HCT116 (cell line): ENCODE results near the gene PRG2. TPM values are rescaled to one million over a fixed set of nuclear protein-coding genes. Genes with fewer than 3 reads are reported as not detected.

Experiments used
- ATAC-seq: fragments of 200-7000 bp; cut with Tn5 transposase; 2 replicates; pipeline ENCODE4 v1.9.1; 2020; ENCODE audit warnings: mild to moderate bottlenecking, moderate library complexity
- BruUV-seq: library from RNA; stranded (reverse); fragments of 400-500 nt; replicated peaks from 2 replicates; lab custom pipeline; 2021; lab: Mats Ljungman, UMichigan
- CTCF ChIA-PET: fragments of 300-600 bp; sonication (Branson Sonifier 250); formaldehyde crosslinking; loops from one replicate; lab custom pipeline; 2021; ENCODE audit warnings: antibody characterized with exemption; lab: Charles Lee
- POLR2A ChIA-PET: fragments of 300-600, 350-600 bp; sonication (Branson Sonifier 250); formaldehyde crosslinking; loops from one replicate; lab custom pipeline; 2021; ENCODE audit warnings: antibody characterized with exemption; lab: Charles Lee
- RAD21 ChIA-PET, 2 experiments: fragments of 300-600 bp; sonication (Branson Sonifier 250); formaldehyde crosslinking; loops; one replicate each; lab custom pipeline; 2023; ENCODE audit warnings: low total read pairs in 2 of 2; ENCODE audit not compliant: uncharacterized antibody in 2 of 2, unreplicated experiment in 2 of 2, low non-redundant PET in 1 of 2; lab: Charles Lee
- DNase-seq: peaks from one replicate; pipeline ENCODE4 v3.0.0-alpha.2; 2010; ENCODE audit warnings: low read depth, low spot score
- H2AFZ ChIP-seq: fragments of 200-600 bp; shearing (Covaris generic), sonication (generic); 2 replicates; pipeline ENCODE4 v1.6.1; 2017; ENCODE audit warnings: low read depth, mixed run types, mixed read lengths, antibody characterized with exemption, low read length; ENCODE audit not compliant: poor library complexity, severe bottlenecking
- H3K27ac ChIP-seq: 2 replicates; pipeline ENCODE4 v1.5.1; 2012; ENCODE audit warnings: low read depth, low read length
- H3K27me3 ChIP-seq: fragments of 200-600 bp; sonication (generic); 2 replicates; pipeline ENCODE4 v1.6.1; 2016; ENCODE audit warnings: mixed run types, low read length, mixed read lengths; ENCODE audit not compliant: insufficient read depth
- H3K36me3 ChIP-seq, 2 experiments: fragments of 200-500 bp in 1 of 2; fragments of 200-600 bp in 1 of 2; sonication (Bioruptor generic) in 1 of 2; sonication (generic) in 1 of 2; 2 replicates each; pipeline versions ENCODE4 v1.5.1 to v1.6.1; 2014 to 2016; ENCODE audit warnings: low read length in 2 of 2, inconsistent platforms in 1 of 2, mixed read lengths in 1 of 2, mixed run types in 1 of 2; ENCODE audit not compliant: insufficient read depth in 2 of 2, control insufficient read depth in 1 of 2
- H3K4me1 ChIP-seq, 2 experiments: fragments of 200-600 bp in 1 of 2; sonication (generic) in 1 of 2; 2 replicates each; pipeline versions ENCODE4 v1.5.1 to v1.6.1; 2012 to 2017; ENCODE audit warnings: low read length in 2 of 2, inconsistent platforms in 1 of 2, mild to moderate bottlenecking in 1 of 2, mixed read lengths in 1 of 2, mixed run types in 1 of 2, moderate library complexity in 1 of 2; ENCODE audit not compliant: insufficient read depth in 2 of 2, control insufficient read depth in 1 of 2
- H3K4me2 ChIP-seq: fragments of 200-600 bp; sonication (generic); 2 replicates; pipeline ENCODE4 v1.6.1; 2017; ENCODE audit warnings: mixed run types, low read length, mixed read lengths
- H3K4me3 ChIP-seq, 2 experiments: fragments of 200-600 bp in 1 of 2; sonication (generic) in 1 of 2; replicated peaks in 1 of 2; 2 replicates each; pipeline ENCODE4 v1.5.1; 2011 to 2016; ENCODE audit warnings: low read length in 2 of 2, control low read depth in 1 of 2, low read depth in 1 of 2, mild to moderate bottlenecking in 1 of 2, mixed read lengths in 1 of 2, mixed run types in 1 of 2
- H3K79me2 ChIP-seq: fragments of 200-600 bp; sonication (generic); 2 replicates; pipeline ENCODE4 v1.6.1; 2017; ENCODE audit warnings: mild to moderate bottlenecking, mixed run types, low read length, moderate library complexity, mixed read lengths; ENCODE audit not compliant: insufficient read depth
- H3K9ac ChIP-seq: fragments of 200-600 bp; sonication (generic); 2 replicates; pipeline ENCODE4 v1.6.1; 2016; ENCODE audit warnings: low read length, mixed read lengths
- H3K9me2 ChIP-seq: fragments of 200-600 bp; sonication (generic), shearing (Covaris generic); 2 replicates; pipeline ENCODE4 v1.6.1; 2017; ENCODE audit warnings: mixed run types, mild to moderate bottlenecking, moderate library complexity; ENCODE audit not compliant: insufficient read depth
- H3K9me3 ChIP-seq, 2 experiments: fragments of 200-500 bp in 1 of 2; fragments of 200-600 bp in 1 of 2; sonication (Bioruptor generic) in 1 of 2; sonication (generic) in 1 of 2; 2 replicates each; pipeline ENCODE4 v1.6.1; 2014 to 2017; ENCODE audit warnings: low read length in 2 of 2, mixed read lengths in 2 of 2, inconsistent platforms in 1 of 2, low read depth in 1 of 2, mild to moderate bottlenecking in 1 of 2, mixed run types in 1 of 2, moderate library complexity in 1 of 2; ENCODE audit not compliant: control insufficient read depth in 1 of 2, insufficient read depth in 1 of 2
- H4K20me1 ChIP-seq: fragments of 200-600 bp; sonication (generic), shearing (Covaris generic); 2 replicates; pipeline ENCODE4 v1.6.1; 2017; ENCODE audit warnings: mixed run types, mild to moderate bottlenecking, moderate library complexity; ENCODE audit not compliant: insufficient read depth
- CEBPB ChIP-seq: IDR thresholded peaks from 2 replicates; pipeline ENCODE4 v1.6.1; 2012; ENCODE audit warnings: low read depth
- EGR1 ChIP-seq: IDR thresholded peaks from 2 replicates; pipeline ENCODE4 v1.6.1; 2012; ENCODE audit warnings: low read depth
- EZH2phosphoT487 ChIP-seq: fragments of 200-600 bp; IDR thresholded peaks from 2 replicates; pipeline ENCODE4 v1.6.1; 2018; ENCODE audit warnings: antibody characterized with exemption, borderline replicate concordance
- JUND ChIP-seq: IDR thresholded peaks from 2 replicates; pipeline ENCODE4 v1.6.1; 2012
- POLR2AphosphoS5 ChIP-seq: IDR thresholded peaks from 2 replicates; pipeline ENCODE4 v1.6.1; 2011; ENCODE audit warnings: mild to moderate bottlenecking, low read depth, low read length, moderate library complexity
- RAD21 ChIP-seq: IDR thresholded peaks from 2 replicates; pipeline ENCODE4 v1.6.1; 2012; ENCODE audit warnings: low read depth, mild to moderate bottlenecking
- SP1 ChIP-seq: IDR thresholded peaks from 2 replicates; pipeline ENCODE4 v1.6.1; 2012; ENCODE audit warnings: low read depth
- TCF7L2 ChIP-seq: IDR thresholded peaks from 2 replicates; pipeline ENCODE4 v1.7.0; 2011; ENCODE audit warnings: borderline replicate concordance, inconsistent platforms; ENCODE audit not compliant: insufficient read depth, insufficient read length; ENCODE audit errors: extremely low read depth
- ZNF274 ChIP-seq: fragments of 200-500 bp; sonication (Bioruptor generic); IDR thresholded peaks from 2 replicates; pipeline ENCODE4 v1.6.1; 2014; ENCODE audit warnings: mild to moderate bottlenecking, low read depth, low read length, inconsistent platforms
- intact Hi-C: fragments of 100-400 bp; cut with micrococcal nuclease; formaldehyde crosslinking; loops from 2 replicates; pipeline ENCODE4 v1.10.0; 2022
- total RNA-seq: library from RNA; stranded (reverse); gene quantifications from one replicate; pipeline ENCODE4 v1.2.1, GENCODE V29; 2021; ENCODE audit not compliant: unreplicated experiment
- TF ChIP-seq, protein P1 (sequence below): IDR thresholded peaks from 2 replicates; pipeline ENCODE4 v1.6.1; 2012; ENCODE audit warnings: low read depth
- TF ChIP-seq, protein P2 (sequence below), 3 experiments: fragments of 200-600 bp in 1 of 3; sonication (generic) in 1 of 3; IDR thresholded peaks in 2 of 3; conservative IDR thresholded peaks in 1 of 3; 2 replicates each; pipeline ENCODE4 v1.5.1; 2012 to 2017; ENCODE audit warnings: low read depth in 2 of 3, low read length in 2 of 3, antibody characterized with exemption in 1 of 3, borderline replicate concordance in 1 of 3, control low read depth in 1 of 3, mild to moderate bottlenecking in 1 of 3, mixed read lengths in 1 of 3, mixed run types in 1 of 3, moderate library complexity in 1 of 3; ENCODE audit not compliant: insufficient read depth in 1 of 3
- TF ChIP-seq, protein P3 (sequence below): IDR thresholded peaks from 2 replicates; pipeline ENCODE4 v1.6.1; 2011; ENCODE audit warnings: mild to moderate bottlenecking, low read length, moderate library complexity; ENCODE audit not compliant: insufficient replicate concordance; ENCODE audit errors: extremely low read depth

The PRG2 gene
- total RNA-seq, 1 experiment from 2014 or later: 0.81 TPM

DNA sequence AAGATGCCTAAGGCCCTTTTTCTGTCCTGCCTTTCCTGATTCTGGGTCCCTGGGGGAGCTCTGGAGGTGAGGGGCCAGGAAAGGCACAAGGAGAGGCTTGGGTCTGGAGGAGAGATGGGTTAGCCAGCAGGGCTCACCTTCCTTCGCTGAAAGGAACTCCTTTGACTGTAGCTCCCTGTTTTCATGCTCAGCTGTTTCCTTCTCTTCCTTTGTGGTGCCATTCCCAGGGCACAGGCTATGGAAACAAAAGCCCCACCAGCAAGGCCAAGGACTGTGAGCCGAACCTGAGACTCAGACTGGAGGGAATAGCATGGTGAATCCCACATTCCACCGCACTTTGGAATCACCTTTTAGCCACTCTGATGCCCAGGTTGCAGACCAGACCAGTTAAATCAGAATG, 26.0 kb upstream of the PRG2 start:
- DNase-seq (no peak), ATAC-seq (no peak)
- peaks cover 0 to 4% of the 10 kb centered on the region in 2 experiments; a peak in 1 of 4 replicates for H3K36me3 ChIP-seq
- H3K27ac ChIP-seq: no peak overlapping the region
- no peaks in the 10 kb centered on the region for H3K9me3 ChIP-seq
- H2AFZ ChIP-seq: no peak overlapping the region
- BruUV-seq: no TSS peak
- no peaks in the 10 kb centered on the region for H3K79me2 ChIP-seq
- H3K4me3 ChIP-seq: no peak overlapping the region
- H4K20me1 ChIP-seq: no peaks in the 10 kb centered on the region
- intact Hi-C loops: no loop called here
- H3K4me1 ChIP-seq: peaks cover 0 to 4% of the 10 kb centered on the region in 2 experiments; a peak in 1 of 4 replicates
- RAD21 ChIA-PET: no interaction called here
- TF ChIP-seq SP1 (no peak), ZNF274 (no peak), POLR2AphosphoS5 (no peak), JUND (no peak), EGR1 (no peak), CEBPB (no peak), TCF7L2 (no peak), EZH2phosphoT487 (no peak), RAD21 (no peak)
- TF ChIP-seq, protein P1, sequence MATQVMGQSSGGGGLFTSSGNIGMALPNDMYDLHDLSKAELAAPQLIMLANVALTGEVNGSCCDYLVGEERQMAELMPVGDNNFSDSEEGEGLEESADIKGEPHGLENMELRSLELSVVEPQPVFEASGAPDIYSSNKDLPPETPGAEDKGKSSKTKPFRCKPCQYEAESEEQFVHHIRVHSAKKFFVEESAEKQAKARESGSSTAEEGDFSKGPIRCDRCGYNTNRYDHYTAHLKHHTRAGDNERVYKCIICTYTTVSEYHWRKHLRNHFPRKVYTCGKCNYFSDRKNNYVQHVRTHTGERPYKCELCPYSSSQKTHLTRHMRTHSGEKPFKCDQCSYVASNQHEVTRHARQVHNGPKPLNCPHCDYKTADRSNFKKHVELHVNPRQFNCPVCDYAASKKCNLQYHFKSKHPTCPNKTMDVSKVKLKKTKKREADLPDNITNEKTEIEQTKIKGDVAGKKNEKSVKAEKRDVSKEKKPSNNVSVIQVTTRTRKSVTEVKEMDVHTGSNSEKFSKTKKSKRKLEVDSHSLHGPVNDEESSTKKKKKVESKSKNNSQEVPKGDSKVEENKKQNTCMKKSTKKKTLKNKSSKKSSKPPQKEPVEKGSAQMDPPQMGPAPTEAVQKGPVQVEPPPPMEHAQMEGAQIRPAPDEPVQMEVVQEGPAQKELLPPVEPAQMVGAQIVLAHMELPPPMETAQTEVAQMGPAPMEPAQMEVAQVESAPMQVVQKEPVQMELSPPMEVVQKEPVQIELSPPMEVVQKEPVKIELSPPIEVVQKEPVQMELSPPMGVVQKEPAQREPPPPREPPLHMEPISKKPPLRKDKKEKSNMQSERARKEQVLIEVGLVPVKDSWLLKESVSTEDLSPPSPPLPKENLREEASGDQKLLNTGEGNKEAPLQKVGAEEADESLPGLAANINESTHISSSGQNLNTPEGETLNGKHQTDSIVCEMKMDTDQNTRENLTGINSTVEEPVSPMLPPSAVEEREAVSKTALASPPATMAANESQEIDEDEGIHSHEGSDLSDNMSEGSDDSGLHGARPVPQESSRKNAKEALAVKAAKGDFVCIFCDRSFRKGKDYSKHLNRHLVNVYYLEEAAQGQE: no peak
- TF ChIP-seq, protein P2, sequence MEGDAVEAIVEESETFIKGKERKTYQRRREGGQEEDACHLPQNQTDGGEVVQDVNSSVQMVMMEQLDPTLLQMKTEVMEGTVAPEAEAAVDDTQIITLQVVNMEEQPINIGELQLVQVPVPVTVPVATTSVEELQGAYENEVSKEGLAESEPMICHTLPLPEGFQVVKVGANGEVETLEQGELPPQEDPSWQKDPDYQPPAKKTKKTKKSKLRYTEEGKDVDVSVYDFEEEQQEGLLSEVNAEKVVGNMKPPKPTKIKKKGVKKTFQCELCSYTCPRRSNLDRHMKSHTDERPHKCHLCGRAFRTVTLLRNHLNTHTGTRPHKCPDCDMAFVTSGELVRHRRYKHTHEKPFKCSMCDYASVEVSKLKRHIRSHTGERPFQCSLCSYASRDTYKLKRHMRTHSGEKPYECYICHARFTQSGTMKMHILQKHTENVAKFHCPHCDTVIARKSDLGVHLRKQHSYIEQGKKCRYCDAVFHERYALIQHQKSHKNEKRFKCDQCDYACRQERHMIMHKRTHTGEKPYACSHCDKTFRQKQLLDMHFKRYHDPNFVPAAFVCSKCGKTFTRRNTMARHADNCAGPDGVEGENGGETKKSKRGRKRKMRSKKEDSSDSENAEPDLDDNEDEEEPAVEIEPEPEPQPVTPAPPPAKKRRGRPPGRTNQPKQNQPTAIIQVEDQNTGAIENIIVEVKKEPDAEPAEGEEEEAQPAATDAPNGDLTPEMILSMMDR (IDR thresholded peaks at IDR 0.05 in 2 of 3, conservative IDR thresholded peaks at IDR 0.05 in 1 of 3; ENCODE audit: borderline replicate concordance in 1 of 3, insufficient read depth in 1 of 3, low read depth in 2 of 3, low read length in 2 of 3): no peak
- TF ChIP-seq, protein P3, sequence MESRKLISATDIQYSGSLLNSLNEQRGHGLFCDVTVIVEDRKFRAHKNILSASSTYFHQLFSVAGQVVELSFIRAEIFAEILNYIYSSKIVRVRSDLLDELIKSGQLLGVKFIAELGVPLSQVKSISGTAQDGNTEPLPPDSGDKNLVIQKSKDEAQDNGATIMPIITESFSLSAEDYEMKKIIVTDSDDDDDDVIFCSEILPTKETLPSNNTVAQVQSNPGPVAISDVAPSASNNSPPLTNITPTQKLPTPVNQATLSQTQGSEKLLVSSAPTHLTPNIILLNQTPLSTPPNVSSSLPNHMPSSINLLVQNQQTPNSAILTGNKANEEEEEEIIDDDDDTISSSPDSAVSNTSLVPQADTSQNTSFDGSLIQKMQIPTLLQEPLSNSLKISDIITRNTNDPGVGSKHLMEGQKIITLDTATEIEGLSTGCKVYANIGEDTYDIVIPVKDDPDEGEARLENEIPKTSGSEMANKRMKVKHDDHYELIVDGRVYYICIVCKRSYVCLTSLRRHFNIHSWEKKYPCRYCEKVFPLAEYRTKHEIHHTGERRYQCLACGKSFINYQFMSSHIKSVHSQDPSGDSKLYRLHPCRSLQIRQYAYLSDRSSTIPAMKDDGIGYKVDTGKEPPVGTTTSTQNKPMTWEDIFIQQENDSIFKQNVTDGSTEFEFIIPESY: no peak
- no peak overlapping the region for H3K9ac ChIP-seq
- no peaks in the 10 kb centered on the region for H3K9me2 ChIP-seq
- POLR2A ChIA-PET: no interaction called here
- H3K4me2 ChIP-seq: no peak overlapping the region
- no peaks in the 10 kb centered on the region for H3K27me3 ChIP-seq
- CTCF ChIA-PET: no interaction called here
